GM18526 (cell line): ENCODE results near the gene CBL.

ENCODE experiments used
- POLR2A ChIP-seq: IDR thresholded peaks from 3 replicates; pipeline ENCODE4 v1.6.1; 2011; ENCODE audit not compliant: insufficient read length; ENCODE audit errors: extremely low read depth

CBL gene

DNA sequence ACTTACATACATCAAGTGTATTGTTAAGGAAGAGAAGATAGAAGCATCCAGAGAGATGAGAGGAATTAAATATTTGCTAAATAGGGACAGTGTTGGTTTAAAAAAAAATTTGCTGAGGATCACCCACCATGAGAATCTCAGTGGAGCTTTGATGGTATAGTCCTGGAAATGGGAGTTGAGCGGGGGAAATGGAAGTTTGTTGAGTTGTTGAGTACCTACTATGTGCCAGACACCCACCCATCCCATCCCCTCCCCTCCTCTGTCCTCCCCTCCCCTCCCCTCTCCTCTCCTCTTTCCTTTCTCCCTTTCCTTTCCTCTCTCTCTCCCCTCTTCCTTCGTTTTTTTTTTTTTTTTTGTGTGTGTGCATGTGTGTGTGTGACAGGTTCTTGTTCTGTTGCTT is 145.1 kb downstream of the CBL start:
- no peak for TF ChIP-seq POLR2A

DNA sequence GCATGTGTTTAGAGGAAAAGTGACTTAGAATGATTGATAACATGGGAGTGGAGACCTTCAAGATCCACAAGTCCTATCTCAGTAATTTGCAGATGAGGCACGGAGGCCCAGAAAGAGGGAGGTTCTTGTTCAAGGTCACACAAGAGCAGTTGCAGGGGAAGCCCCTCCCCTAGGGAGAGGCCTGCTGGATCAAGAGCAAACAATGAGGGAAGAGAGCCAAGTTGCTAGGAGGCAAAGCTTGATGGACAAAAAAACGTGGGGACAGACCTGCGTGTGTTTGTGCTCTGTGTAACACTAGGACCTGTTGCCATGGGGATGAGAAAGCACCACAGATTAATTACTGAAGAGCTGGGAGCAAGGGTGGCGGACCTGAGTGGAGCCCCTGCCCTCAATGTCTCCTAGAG is 146.7 kb downstream of the CBL start:
- TF ChIP-seq POLR2A: no peak

- TF ChIP-seq POLR2A: no peak
Measured at GRCh38 chr11:119355091-119355843, 149.1 kb downstream of the CBL start.

DNA sequence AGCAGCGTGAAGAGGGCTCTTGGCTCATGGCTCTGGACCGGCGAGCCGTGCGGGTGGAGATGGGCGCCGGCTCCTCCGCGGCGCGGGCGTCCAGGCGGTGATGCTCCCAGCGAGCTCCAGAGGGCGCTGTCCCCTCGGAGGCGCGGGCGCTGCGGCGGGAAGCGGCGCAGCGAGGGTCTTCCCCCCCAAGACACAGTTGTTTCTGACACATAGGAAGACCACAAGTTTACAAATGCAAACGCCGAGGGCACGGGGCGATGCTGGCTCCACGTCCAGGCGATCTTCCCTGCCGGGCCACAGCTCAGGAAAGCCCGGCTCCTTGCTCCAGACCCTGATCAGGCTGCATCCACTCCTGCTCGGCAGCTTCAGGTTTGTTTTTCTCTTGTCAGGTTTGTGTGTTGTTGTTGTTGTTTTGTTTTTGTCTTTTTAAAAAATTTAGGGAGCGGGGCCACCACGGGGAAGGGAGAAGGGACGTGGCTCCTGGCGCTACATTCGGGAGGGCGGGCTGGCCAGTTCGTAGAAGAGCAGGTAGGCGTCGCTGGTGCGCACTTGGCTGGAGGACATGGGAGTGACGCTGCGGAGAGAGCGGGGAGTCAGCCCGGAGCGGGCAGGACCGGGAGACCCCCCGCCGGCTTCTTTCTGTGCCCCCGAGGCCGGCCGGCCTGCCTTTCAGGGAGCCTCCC is 150.4 kb downstream of the CBL start:
- TF ChIP-seq POLR2A: no peak

DNA sequence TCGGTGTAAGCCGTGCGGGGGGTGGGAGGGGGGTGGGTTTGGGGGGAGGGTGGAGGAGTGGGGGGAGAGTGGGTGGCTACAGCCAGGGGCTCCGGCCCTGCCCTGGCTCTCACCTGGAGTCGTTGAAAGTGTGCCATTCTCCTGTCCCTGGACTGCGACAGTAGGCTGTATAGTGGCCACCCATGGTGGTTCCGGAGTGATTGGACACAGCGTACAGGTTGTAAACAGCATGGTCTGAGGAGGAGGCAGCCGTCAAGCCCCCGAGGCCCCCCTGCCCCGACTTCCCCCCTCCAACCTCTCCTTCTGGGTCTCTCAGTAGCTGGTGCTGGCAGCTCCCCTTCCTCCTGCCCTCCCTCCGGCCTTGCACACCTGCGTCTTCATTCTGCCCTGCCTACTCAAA is 150.9 kb downstream of the CBL start:
- TF ChIP-seq POLR2A: no peak
